ENCODE results near the gene GMPS.

DNA sequence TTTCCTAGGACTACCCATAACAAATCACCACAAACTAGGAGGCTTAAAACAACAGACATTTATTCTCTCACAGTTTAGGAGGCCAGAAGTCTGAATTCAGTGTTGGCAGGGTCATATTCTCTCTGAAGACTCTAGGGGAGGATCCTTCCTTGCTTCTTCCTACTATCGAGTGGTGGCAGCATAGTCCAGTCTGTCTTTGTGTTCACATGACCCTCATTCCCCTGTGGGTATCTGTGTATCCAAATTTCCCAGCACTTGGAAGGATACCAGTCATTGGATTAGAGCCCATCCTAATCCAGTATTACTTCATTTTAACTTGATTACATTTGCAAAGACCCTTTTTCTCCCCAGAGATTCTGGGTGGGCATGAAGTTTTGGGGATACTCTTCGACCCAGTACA, 63.8 kb downstream of the GMPS start:
- no peak for TF ChIP-seq EP300 (IDR thresholded peaks at IDR 0.05; ENCODE audit: low read depth in 2 of 2, low read length in 2 of 2)
- no peak for TF ChIP-seq EP300 (CRISPR knock-in tag; IDR thresholded peaks at IDR 0.05; ENCODE audit: borderline replicate concordance)
- no peak for TF ChIP-seq AHDC1 (CRISPR knock-in tag; IDR thresholded peaks at IDR 0.05; ENCODE audit: borderline replicate concordance)
- no peak for TF ChIP-seq RBM39 (IDR thresholded peaks at IDR 0.05; ENCODE audit: low read depth, low read length, poor library complexity, severe bottlenecking)
- TF ChIP-seq MIER3 (CRISPR knock-in tag; IDR thresholded peaks at IDR 0.05; ENCODE audit: borderline replicate concordance): no peak
